HG03457 (cell line): Measurements from ENCODE around the gene REV1.
A peak's percentile ranks its signal among the peaks of the same experiment; 100 is the strongest.
"Not testable (repeated sequence)": the region's sequence is repeated elsewhere in the genome, so short reads cannot be mapped to it uniquely, and the experiment has no call there.

ENCODE experiments used
- ATAC-seq: cut with Tn5 transposase; IDR thresholded peaks from one replicate; pipeline ENCODE4 v1.9.1; 2021; ENCODE audit warnings: moderate number of reproducible peaks; ENCODE audit not compliant: unreplicated experiment

REV1 gene

GRCh38 chr2:99404797-99405669 is 84.8 kb downstream of the REV1 start:
- no peak for ATAC-seq

GRCh38 chr2:99404039-99404796 is 85.6 kb downstream of the REV1 start:
- ATAC-seq = no peak

GRCh38 chr2:99403524-99403923 is 86.3 kb downstream of the REV1 start:
- ATAC-seq = no peak

- ATAC-seq = no peak
Measured at GRCh38 chr2:99403084-99403483, 86.7 kb downstream of the REV1 start.

- no peak for ATAC-seq
Measured at GRCh38 chr2:99401841-99402240, 88.0 kb downstream of the REV1 start.

GRCh38 chr2:99399795-99400194 is 90.0 kb downstream of the REV1 start:
- ATAC-seq = no peak

DNA sequence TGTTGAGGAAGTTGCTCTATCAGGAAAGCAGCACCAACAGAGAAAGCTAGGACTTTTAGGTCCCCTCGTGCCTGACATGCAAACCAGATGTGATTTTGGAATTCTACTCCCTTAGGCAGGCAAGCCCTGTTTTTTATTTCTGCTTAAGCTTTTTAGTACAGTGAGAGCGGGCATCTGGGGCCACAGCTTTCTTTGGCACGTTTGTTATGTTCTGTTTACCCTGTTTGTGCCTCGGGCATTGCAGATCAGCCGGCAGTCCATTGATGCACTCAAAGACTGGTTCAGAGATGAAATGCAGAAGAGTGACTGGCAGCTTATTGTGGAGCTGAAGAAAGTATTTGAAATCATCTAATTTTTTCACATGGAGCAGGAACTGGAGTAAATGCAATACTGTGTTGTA is 90.8 kb downstream of the REV1 start:
- ATAC-seq = no peak

GRCh38 chr2:99398303-99398702 is 91.5 kb downstream of the REV1 start:
- ATAC-seq = no peak

DNA sequence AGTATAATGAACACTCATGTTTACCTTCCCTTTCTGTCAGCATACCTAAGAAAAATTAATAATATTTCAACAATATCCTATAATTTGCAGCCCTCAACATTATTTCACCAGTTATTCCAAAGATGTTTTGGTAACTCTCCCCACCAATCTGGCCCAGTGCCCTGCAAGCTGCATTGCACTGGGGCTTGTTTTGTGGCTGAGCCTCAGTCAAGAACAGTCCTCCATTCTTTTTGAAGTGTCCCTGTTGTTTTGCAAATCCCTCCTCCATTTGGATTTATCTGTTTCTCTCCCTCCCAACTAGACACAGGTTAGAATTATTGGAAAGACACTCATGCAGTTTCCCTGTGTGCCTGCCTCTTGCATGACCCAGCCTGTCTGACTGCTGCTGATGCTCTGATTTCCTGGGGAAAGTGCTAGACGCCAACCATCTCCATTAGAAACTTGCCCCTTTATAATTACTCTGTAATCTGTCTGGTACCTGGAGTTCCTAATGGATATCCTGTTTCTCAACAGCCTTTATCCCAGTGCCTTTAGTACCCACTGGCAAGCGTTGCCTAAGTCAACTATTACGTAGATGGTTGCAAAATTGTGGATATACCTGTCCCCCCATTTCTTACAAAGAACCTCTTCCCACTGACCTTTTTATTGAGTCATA is 92.4 kb downstream of the REV1 start:
- ATAC-seq = no peak

DNA sequence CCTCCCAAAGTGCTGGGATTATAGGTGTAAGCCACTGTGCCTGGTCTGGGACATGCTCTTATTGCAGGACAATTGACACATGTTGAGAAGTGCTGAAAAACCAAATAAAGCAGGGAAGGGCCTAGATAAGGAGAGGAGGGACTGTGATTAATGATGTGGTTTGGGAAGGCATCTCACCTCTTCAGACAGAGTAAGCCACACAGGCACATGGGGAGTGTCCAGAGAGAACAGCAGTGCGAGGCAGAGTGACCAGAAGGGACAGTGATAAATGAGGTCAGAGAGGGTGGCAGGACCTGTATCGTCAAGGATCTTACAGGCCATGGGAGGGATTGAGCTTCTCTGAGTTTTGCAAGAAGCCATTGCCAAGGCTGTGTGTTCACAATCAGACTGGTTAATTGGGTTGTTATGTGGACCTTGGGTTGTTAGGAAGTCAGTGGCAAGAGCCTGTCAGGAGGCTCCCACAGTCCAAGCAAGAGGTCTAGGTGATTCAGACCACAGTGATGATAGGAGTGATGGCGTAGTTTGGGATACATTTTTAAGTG is 94.2 kb downstream of the REV1 start:
- no peak for ATAC-seq

- ATAC-seq = no peak
Measured at GRCh38 chr2:99389946-99390345, 99.9 kb downstream of the REV1 start.

DNA sequence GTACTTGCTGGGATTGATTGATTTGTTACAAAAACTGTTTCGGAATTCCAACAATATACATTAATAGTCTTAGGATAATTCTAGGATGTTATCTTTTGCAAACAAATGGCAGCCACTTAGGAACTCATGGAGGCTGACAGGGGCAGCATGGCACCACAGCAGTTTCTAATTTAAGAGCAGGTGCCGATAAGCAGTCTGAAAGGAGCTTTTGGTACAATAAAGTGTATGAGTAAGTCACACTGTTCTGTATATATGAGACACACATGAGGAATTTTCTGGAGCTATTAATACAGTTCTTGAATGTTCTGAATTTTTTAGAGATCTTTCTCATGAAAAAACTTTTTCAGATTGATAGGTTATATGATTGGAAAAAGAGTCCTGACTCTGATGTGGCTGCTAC is 100.4 kb downstream of the REV1 start:
- ATAC-seq = no peak

- ATAC-seq = no peak
Measured at GRCh38 chr2:99388892-99389291, 100.9 kb downstream of the REV1 start.

DNA sequence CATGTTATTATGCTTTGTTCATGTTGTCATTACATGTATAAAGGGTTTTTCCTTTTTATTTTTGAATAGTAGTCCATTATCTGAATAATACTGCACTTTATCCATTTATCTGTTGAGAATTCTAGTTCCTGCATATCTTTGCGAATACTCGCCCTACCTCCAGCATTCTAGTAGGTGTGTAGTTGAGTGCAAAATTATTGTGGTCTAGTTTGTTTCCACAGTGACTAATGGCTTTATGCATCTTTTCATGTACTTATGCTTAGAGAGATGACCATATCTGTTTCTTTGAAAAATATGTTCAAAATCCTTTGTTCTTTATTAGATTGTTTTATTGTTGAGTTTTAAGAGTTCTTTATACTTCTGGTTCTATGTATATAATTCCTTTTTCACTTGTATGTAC is 103.8 kb downstream of the REV1 start:
- no peak for ATAC-seq

DNA sequence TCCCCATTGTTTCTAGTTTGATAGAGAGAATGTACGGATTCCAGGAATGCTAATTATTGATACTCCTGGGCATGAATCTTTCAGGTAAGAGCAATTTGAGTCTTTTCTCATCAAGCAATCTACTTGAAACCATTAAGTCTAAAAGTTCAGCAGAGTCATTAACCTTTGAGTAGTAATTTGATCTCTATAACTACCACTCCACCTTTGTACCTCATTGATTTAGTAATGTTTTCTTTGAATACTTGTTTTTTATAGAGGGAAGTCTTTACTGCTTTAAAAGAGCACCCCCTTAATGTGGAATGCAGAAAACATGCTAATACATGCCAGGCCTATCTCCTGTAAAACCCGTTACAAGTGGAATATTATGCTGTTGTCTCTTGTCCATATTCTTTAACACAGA is 107.7 kb downstream of the REV1 start:
- ATAC-seq = no peak

DNA sequence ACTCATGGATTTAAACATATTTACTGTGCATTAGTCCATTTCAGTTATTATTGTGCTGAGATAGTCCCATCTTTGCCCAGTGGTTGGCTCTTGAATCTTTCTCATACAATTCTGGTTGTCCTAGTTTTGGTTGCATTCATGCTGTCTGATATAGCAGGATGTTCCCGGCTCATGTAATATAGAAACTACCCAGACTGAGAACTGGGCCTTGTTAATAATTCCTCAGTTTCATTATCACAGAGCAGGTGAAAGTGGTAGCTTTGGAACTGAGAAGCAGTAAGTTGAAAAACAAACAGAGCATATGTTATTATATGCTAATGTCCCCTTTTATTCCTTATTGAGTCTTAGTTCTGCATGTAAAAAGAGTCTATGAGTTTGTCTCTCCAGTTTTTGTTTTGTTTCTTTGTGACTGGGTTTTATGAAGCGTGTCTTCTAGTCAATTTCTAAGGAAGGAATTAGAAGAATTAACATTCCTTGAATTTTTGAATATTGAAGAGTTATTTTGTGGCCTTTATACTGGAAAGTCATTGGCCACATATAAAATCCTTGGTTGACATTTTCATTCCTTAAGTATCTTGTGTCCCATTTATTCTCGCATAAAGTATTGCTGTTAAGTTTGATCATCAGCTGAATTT is 109.3 kb downstream of the REV1 start:
- ATAC-seq = peak; percentile 73

GRCh38 chr2:99377879-99378278 is 111.9 kb downstream of the REV1 start:
- no peak for ATAC-seq

DNA sequence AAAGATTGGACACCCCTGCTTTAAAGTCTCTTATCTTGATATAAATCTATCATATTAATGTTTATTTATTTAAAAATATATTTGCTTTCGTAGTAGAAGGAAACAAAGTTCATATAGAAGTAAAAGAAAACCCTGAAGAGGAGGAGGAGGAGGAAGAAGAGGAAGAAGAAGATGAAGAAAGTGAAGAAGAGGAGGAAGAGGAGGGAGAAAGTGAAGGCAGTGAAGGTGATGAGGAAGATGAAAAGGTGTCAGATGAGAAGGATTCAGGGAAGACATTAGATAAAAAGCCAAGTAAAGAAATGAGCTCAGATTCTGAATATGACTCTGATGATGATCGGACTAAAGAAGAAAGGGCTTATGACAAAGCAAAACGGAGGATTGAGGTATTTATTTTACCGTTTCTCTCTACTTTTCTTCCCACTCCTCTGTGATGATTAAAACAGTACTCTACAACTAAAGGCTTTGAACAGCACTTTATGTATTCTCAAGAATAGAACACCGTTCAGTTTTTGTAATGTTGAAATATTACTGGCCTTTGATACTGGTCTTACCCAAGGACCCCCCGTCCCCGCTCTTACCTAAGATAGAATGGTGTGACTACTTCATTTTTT is 113.5 kb downstream of the REV1 start:
- ATAC-seq = no peak

DNA sequence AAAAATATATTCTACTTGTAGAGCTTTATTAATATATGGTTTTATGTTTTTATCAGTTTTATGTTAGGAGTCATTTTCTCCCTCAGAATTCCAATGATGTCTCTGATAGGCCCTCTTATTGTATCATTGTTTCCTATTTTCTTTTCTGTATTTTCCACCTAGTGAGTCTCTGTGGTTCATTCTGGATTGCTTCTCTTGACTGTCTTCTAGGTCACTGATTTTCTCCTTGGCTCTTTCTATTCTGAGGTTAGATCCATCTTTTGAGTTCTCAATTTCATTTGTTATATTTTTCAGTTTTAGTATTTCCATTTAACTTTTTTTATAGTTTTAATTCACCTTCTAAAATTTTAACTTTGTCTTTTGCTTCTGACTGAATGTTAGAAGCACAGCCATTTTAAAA is 115.1 kb downstream of the REV1 start:
- ATAC-seq = no peak

GRCh38 chr2:99373144-99373543 is 116.7 kb downstream of the REV1 start:
- ATAC-seq = no peak

GRCh38 chr2:99368854-99369253 is 121.0 kb downstream of the REV1 start:
- not testable (repeated sequence) for ATAC-seq
